Suprapubic skin (tissue), 4 donors: Measurements from ENCODE around the gene INPP5B.

Experiments used
- EP300 ChIP-seq: sonication (generic); formaldehyde crosslinking; IDR thresholded peaks from one replicate; pipeline ENCODE4 v1.6.1; 2017; ENCODE audit warnings: antibody characterized with exemption
- POLR2A ChIP-seq, 2 donors: fragments of 450-650 bp; IDR thresholded peaks; one replicate each; pipeline ENCODE4 v1.6.1; 2017; ENCODE audit warnings: antibody characterized with exemption in 2 of 2, mild to moderate bottlenecking in 2 of 2, moderate library complexity in 2 of 2
- POLR2AphosphoS5 ChIP-seq, 3 donors: sonication (generic); formaldehyde crosslinking; IDR thresholded peaks; one replicate each; pipeline ENCODE4 v1.6.1; 2017; ENCODE audit warnings: antibody characterized with exemption in 3 of 3
- TF ChIP-seq, protein P1 (sequence below), 2 donors: fragments of 200-600 bp in 1 of 2; fragments of 450-650 bp in 1 of 2; sonication (generic) in 1 of 2; IDR thresholded peaks; one replicate each; pipeline ENCODE4 v1.5.1; 2016 to 2019; ENCODE audit warnings: antibody characterized with exemption in 2 of 2, mild to moderate bottlenecking in 1 of 2, moderate library complexity in 1 of 2

GRCh38 chr1:37951041-37951782 lies 4.4 kb upstream of the INPP5B start:
- no peak for TF ChIP-seq POLR2AphosphoS5 (IDR thresholded peaks at IDR 0.05)
- TF ChIP-seq, protein P1, sequence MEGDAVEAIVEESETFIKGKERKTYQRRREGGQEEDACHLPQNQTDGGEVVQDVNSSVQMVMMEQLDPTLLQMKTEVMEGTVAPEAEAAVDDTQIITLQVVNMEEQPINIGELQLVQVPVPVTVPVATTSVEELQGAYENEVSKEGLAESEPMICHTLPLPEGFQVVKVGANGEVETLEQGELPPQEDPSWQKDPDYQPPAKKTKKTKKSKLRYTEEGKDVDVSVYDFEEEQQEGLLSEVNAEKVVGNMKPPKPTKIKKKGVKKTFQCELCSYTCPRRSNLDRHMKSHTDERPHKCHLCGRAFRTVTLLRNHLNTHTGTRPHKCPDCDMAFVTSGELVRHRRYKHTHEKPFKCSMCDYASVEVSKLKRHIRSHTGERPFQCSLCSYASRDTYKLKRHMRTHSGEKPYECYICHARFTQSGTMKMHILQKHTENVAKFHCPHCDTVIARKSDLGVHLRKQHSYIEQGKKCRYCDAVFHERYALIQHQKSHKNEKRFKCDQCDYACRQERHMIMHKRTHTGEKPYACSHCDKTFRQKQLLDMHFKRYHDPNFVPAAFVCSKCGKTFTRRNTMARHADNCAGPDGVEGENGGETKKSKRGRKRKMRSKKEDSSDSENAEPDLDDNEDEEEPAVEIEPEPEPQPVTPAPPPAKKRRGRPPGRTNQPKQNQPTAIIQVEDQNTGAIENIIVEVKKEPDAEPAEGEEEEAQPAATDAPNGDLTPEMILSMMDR (IDR thresholded peaks at IDR 0.05) = no peak
- TF ChIP-seq POLR2A (IDR thresholded peaks at IDR 0.05) = no peak
- TF ChIP-seq EP300 = no peak
